Skeletal muscle tissue (tissue), 4 donors: Measurements from ENCODE around the gene KDM2B. TPM values are rescaled to one million over a fixed set of nuclear protein-coding genes. Genes with fewer than 3 reads are reported as not detected.

Experiments used
- H3K27ac ChIP-seq: one replicate; pipeline ENCODE4 v1.7.0; 2013; ENCODE audit warnings: mild to moderate bottlenecking, low read depth, low read length, inconsistent platforms
- H3K27me3 ChIP-seq, 3 donors: one replicate each; pipeline ENCODE4 v1.7.0; 2013; ENCODE audit warnings: low read length in 3 of 3; ENCODE audit not compliant: control insufficient read depth in 3 of 3, insufficient read depth in 3 of 3
- H3K36me3 ChIP-seq, 3 donors: one replicate each; pipeline ENCODE4 v1.7.0; 2013; ENCODE audit warnings: low read length in 3 of 3; ENCODE audit not compliant: control insufficient read depth in 3 of 3, insufficient read depth in 3 of 3
- H3K4me1 ChIP-seq, 3 donors: one replicate each; pipeline ENCODE4 v1.7.0; 2013; ENCODE audit warnings: low read length in 3 of 3, mild to moderate bottlenecking in 3 of 3; ENCODE audit not compliant: control insufficient read depth in 3 of 3, insufficient read depth in 3 of 3
- H3K4me3 ChIP-seq, 3 donors: one replicate each; pipeline ENCODE4 v1.7.0; 2013; ENCODE audit warnings: low read length in 3 of 3
- H3K9ac ChIP-seq, 3 donors: one replicate each; pipeline ENCODE4 v1.7.0; 2013; ENCODE audit warnings: low read length in 3 of 3, mild to moderate bottlenecking in 3 of 3, moderate library complexity in 2 of 3, low read depth in 1 of 3
- H3K9me3 ChIP-seq, 3 donors: one replicate each; pipeline ENCODE4 v1.7.0; 2013; ENCODE audit warnings: low read length in 3 of 3; ENCODE audit not compliant: control insufficient read depth in 3 of 3
- total RNA-seq: library from RNA; depleted of rRNA; stranded (reverse); fragments of >200 nt; gene quantifications from one replicate; pipeline ENCODE4 v1.2.3, GENCODE V29; 2014
- donor health status: Osteomylitis.

The KDM2B gene
- total RNA-seq, 1 donor from 2014 or later, result 28.7 TPM

DNA sequence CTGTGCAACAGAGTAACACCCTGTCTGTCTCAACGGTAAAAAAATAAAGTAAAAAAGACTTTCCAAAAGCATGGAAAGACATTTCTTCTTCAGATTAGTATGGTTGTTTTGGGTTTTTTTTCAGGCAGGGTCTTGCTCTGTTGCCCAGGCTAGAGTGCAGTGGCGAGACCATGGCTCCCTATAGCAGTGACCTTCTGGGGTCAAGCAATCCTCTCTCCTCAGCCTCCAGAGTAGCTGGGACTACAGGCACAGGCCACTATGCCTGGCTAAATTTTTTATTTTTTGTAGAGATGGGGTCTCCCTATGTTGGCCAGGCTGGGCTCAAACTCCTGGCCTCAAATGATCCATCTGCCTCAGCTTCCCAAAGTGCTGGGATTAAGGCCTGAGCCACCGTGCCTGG lies 72.8 kb downstream of the KDM2B start:
- Histone ChIP-seq H3K27ac (no peak overlapping the region), H3K4me1 (no peaks in the 10 kb centered on the region), H3K9me3 (no peaks in the 10 kb centered on the region), H3K36me3 (peaks cover 7 to 34% (median 13%) of the 10 kb centered on the region in 3 donors), H3K27me3 (no peaks in the 10 kb centered on the region), H3K4me3 (no peak overlapping the region), H3K9ac (no peak overlapping the region)

DNA sequence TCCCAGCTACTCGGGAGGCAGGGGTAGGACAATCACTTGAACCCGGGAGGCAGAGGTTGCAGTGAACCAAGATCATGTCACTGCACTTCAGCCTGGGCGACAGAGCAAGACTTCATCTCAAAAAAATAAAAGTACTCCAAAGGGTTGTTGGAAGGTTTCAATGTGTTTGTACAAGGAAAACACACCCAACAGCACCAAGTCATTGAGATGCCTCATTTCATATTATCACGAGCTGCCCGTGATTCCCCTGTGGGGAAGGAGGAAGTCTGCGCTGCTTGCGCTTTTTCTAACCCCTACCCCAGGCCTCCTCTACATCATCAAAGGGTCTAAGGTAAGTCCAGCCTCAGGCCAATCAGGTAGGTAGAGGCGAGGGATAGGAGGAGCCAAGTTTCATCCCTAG lies 73.6 kb downstream of the KDM2B start:
- Histone ChIP-seq H3K9me3 (no peaks in the 10 kb centered on the region), H3K4me3 (no peak overlapping the region), H3K9ac (no peak overlapping the region), H3K27me3 (no peaks in the 10 kb centered on the region), H3K27ac (no peak overlapping the region), H3K4me1 (peaks cover 0 to 2% (median 0%) of the 10 kb centered on the region in 3 donors), H3K36me3 (peaks cover 4 to 29% (median 13%) of the 10 kb centered on the region in 3 donors)

DNA sequence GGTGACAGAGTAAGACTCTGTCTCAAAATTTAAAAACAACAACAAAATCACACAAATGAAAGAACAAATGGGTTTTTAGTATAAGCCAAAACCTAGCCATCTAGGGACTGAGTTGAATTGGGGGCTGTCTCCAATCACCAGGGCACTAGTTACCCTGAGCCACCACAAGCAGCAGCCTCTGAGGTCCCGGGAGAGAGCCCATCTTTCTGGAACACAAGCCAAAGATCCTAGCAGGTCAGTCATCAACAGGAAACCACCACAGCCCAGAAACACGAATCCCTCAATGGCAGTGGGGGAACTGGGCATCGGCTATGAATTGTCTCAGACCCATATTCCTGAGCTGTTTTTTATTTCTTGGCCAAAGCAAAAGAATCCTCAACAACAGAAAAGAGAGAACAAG lies 75.3 kb downstream of the KDM2B start:
- Histone ChIP-seq H3K4me3 (no peak overlapping the region), H3K9me3 (no peaks in the 10 kb centered on the region), H3K27me3 (no peaks in the 10 kb centered on the region), H3K27ac (no peak overlapping the region), H3K36me3 (peaks cover 4 to 25% (median 10%) of the 10 kb centered on the region in 3 donors), H3K4me1 (peaks cover 4 to 11% (median 8%) of the 10 kb centered on the region in 3 donors), H3K9ac (no peak overlapping the region)

DNA sequence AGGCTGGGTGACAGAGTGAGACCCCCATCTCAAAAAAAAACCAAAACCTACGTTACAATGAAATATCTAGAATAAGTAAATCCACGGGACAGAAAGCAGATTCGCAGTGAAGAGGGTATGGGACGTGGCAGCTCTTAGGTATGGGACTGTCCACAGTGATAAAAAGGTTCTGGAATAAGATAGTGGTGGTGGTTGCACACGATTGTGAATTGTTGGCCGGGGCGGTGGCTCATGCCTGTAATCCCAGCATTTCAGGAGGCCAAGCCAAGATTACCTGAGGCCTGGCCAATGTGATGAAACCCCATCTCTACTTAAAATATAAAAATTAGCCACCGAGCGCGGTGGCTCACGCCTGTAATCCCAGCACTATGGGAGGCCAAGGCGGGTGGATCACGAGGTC lies 76.3 kb downstream of the KDM2B start:
- Histone ChIP-seq H3K27ac (no peak overlapping the region), H3K36me3 (peaks cover 4 to 18% (median 9%) of the 10 kb centered on the region in 3 donors)

DNA sequence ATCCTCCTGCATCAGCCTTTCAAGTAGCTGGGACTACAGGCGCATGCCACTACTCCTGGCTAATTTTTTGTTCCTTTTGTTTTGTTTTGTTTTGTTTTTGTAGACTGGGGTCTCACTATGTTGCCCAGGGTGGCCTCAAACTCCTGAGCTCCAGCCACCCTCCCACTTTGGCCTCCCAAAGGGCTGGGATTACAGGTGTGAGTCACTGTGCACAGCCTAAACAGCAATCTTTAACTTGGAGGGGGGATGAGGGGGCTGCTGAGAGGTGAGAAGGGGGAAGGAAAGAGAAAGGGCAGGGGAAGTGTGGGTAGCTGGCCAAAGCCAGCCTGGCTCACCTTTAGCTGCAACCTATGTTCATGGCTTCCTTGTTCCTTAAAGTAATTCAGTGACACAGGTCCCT lies 77.4 kb downstream of the KDM2B start:
- H3K4me3 ChIP-seq, result no peak overlapping the region
- H3K36me3 ChIP-seq, result peaks cover 0 to 12% (median 3%) of the 10 kb centered on the region in 3 donors

More for the DNA sequence above, 76.3 kb downstream of the KDM2B start:
- H3K4me3 ChIP-seq, result no peak overlapping the region
- H3K9ac ChIP-seq, result no peak overlapping the region
- no peaks in the 10 kb centered on the region for H3K9me3 ChIP-seq
- no peaks in the 10 kb centered on the region for H3K27me3 ChIP-seq
- peaks cover 8 to 17% (median 13%) of the 10 kb centered on the region in 3 donors for H3K4me1 ChIP-seq

DNA sequence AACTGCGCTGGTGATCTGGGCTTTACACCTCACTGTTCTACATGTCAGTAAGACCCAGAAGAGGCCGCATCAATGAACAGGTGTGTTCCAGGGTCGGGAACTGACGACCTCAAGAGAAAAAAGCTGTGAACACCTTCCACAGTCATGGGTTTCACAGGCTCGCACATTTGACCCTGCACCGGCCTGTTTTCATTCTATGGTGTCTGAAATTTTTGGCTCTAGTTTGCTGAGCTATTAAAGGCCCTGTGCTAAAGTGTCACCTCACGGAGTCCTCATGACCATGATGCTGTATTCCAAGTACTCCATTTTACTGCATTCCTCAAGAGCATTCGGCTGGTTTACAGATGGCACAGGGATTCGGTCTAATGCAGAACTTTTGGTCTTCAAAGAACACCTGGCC lies 78.9 kb downstream of the KDM2B start:
- Histone ChIP-seq H3K9me3 (no peaks in the 10 kb centered on the region), H3K27ac (peak overlapping the region; percentile 37)

More for the DNA sequence above, 77.4 kb downstream of the KDM2B start:
- H3K9ac ChIP-seq, result no peak overlapping the region
- no peaks in the 10 kb centered on the region for H3K27me3 ChIP-seq
- H3K9me3 ChIP-seq, result no peaks in the 10 kb centered on the region
- H3K27ac ChIP-seq, result no peak overlapping the region
- peaks cover 8 to 17% (median 13%) of the 10 kb centered on the region in 3 donors for H3K4me1 ChIP-seq

DNA sequence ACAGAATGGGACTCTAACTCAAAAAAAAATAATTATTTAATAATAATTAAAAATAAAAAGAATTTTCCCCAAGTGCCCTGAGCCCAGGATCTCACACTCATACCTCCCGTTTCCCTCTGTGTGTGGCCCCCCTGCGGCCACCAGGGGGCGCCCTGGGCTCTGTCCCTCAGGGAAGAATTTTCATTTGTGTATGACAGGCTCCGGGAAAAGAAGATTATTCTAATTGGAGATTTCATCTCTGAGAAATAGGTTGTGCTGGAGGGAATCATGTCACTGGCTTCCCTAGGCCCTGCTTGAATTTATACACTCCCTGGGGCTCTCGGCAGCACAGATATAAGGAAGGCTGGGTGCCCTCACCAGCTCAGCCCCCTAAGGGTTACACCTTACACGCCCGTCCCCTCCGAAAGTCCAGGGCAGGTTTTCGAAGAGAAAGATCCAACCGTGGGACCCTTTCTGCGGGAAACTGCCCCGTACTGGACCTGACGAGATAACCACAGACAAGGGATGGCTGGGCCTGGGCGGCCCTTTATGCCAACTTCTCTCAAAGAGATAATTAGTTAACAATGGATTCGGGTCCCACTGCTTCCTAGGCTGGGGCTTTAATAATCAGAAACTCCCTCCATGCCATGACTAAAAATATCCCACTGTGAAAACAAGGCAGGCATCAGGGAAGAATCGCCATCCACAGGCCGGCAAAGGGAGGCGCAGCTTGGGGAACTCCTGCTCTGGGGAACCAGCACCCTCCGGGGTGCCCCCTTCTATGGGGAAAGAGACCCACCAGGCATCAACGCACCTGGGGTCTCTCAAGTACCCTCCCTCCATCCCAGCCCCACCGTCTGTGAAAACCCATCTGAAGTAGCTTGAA lies 80.7 kb downstream of the KDM2B start:
- H3K27me3 ChIP-seq, result no peaks in the 10 kb centered on the region
- peak overlapping the region; percentile 61 to 85 (median 73) for H3K9ac ChIP-seq
- H3K4me1 ChIP-seq, result peaks cover 8 to 17% (median 13%) of the 10 kb centered on the region in 3 donors
- peaks cover 3 to 4% (median 3%) of the 10 kb centered on the region in 3 donors for H3K36me3 ChIP-seq
- H3K27ac ChIP-seq, result peak overlapping the region; percentile 83
- H3K4me3 ChIP-seq, result peak overlapping the region; percentile 38 to 67 (median 54)
- H3K9me3 ChIP-seq, result no peaks in the 10 kb centered on the region

More for the DNA sequence above, 78.9 kb downstream of the KDM2B start:
- Histone ChIP-seq H3K36me3 (peaks cover 0 to 4% (median 0%) of the 10 kb centered on the region in 3 donors), H3K4me3 (no peak overlapping the region), H3K9ac (peak overlapping the region in 1 of 3 donors; percentile 45), H3K27me3 (no peaks in the 10 kb centered on the region), H3K4me1 (peaks cover 8 to 17% (median 13%) of the 10 kb centered on the region in 3 donors)

DNA sequence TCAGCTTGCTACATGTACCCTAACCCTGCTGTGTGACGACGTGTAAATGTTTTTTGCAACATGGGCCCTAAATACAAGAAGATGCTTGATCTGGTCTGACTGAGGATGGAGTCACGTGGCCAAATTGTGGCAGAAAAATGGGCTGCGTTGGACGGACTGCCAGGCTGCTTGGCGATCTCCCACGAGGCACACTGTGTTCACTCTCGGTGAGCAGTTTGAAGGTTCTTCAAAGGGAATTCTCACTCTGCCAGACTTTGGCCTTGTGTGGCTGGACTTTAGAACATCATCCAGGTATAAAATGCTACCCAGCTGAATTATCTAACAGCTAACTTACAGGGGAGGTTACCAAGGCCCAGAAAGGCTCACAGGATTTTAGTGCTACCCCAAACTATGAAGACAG lies 85.1 kb downstream of the KDM2B start:
- Histone ChIP-seq H3K4me1 (peaks cover 4 to 8% (median 8%) of the 10 kb centered on the region in 3 donors), H3K27me3 (no peaks in the 10 kb centered on the region), H3K36me3 (peaks cover 6 to 11% (median 8%) of the 10 kb centered on the region in 3 donors), H3K4me3 (no peak overlapping the region), H3K9ac (no peak overlapping the region), H3K9me3 (no peaks in the 10 kb centered on the region), H3K27ac (no peak overlapping the region)

DNA sequence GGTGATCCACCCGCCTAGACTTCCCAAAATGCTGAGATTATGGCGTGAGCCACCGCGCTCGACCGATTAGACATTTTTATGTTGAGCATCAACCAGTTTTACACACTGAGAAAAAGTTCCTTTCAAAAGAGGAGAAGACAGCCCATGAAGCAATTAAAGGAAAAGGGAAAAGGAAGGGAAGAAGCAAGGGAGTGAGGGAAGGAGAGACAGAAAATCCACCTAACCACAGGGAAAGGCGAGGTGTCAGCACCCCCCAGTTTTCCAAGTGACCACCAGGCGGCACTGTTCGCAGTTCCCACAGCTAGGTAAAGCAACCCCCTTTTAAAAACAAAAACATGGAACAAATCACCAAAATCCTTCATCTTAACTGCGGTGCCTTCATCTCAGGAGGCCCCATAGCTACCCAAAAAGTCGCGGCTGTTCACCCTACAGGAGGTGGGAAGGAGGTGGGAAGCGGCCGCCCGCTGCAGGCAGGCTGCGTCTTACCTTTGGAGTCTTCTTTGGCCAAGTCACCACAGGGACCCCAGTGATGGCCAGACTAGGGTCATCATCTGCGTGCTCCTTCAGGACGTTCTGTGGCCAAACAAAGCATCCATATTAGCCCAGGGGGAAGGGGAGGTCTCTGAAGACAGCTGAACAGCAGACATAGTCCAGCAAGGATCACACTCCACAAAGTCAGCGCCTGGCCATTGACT lies 86.6 kb downstream of the KDM2B start:
- H3K9me3 ChIP-seq, result no peaks in the 10 kb centered on the region
- H3K4me1 ChIP-seq, result peaks cover 0 to 6% (median 0%) of the 10 kb centered on the region in 3 donors
- no peak overlapping the region for H3K4me3 ChIP-seq
- H3K9ac ChIP-seq, result no peak overlapping the region
- H3K27ac ChIP-seq, result no peak overlapping the region
- H3K27me3 ChIP-seq, result no peaks in the 10 kb centered on the region
- peaks cover 8 to 19% (median 14%) of the 10 kb centered on the region in 3 donors for H3K36me3 ChIP-seq
